ENCODE data around the gene NUBP2. TPM values are rescaled to one million over a fixed set of nuclear protein-coding genes. Genes with fewer than 3 reads are reported as not detected.

The NUBP2 gene
- polyA plus RNA-seq (2013, experiment 1 of 2), result 60.9 TPM
- polyA plus RNA-seq (2013, experiment 2 of 2), result 51.7 TPM

GRCh38 chr16:1782408-1783264 lies at the start of gene NUBP2, which contains the start of gene SPSB3:
Gene NUBP2 (plus strand): TSS chr16:1782960. CDS start chr16:1783021, 61 bp downstream.
Gene SPSB3 (minus strand): TSS chr16:1782571. CDS start chr16:1781483, 1,088 bp downstream.
- Histone ChIP-seq H3K9me3 (ENCODE audit: control insufficient read depth, low read length) (no peaks in the 10 kb centered on the region), H3K4me1 (ENCODE audit: control insufficient read depth, insufficient read depth, low read length, poor library complexity, severe bottlenecking) (peaks cover 6% of the 10 kb centered on the region), H3K36me3 (ENCODE audit: control insufficient read depth, insufficient read depth, low read length) (peaks cover 55% of the 10 kb centered on the region), H3K4me3 (ENCODE audit: extremely low read depth, insufficient read depth, low read length, poor library complexity, severe bottlenecking) (peak within 1 kb of the TSS; percentile 93), H3K27ac (ENCODE audit: low read depth, low read length, severe bottlenecking) (peak within 1 kb of the TSS; percentile 76)
- 0% methylated on average over 84 to 89 of the region's 102 CpGs for WGBS, 2 experiments (ENCODE audit: insufficient coverage in 2 of 2)

GRCh38 chr16:1734123-1734522 lies 48.6 kb upstream of the NUBP2 start:
- Histone ChIP-seq H3K36me3 (ENCODE audit: control insufficient read depth, insufficient read depth, low read length) (peaks cover 41% of the 10 kb centered on the region), H3K4me3 (ENCODE audit: extremely low read depth, insufficient read depth, low read length, poor library complexity, severe bottlenecking) (no peak overlapping the region), H3K27ac (ENCODE audit: low read depth, low read length, severe bottlenecking) (no peak overlapping the region), H3K4me1 (ENCODE audit: control insufficient read depth, insufficient read depth, low read length, poor library complexity, severe bottlenecking) (no peaks in the 10 kb centered on the region), H3K9me3 (ENCODE audit: control insufficient read depth, low read length) (peaks cover 21% of the 10 kb centered on the region)
- 98% methylated on average over 21 to 22 of the region's 22 CpGs for WGBS, 2 experiments (ENCODE audit: insufficient coverage in 2 of 2)

- 97% methylated on average over 22 of the region's 22 CpGs for WGBS, 2 experiments (ENCODE audit: insufficient coverage in 2 of 2)
- no peaks in the 10 kb centered on the region for H3K4me1 ChIP-seq (ENCODE audit: control insufficient read depth, insufficient read depth, low read length, poor library complexity, severe bottlenecking)
- H3K4me3 ChIP-seq (ENCODE audit: extremely low read depth, insufficient read depth, low read length, poor library complexity, severe bottlenecking), result no peak overlapping the region
- peaks cover 35% of the 10 kb centered on the region for H3K36me3 ChIP-seq (ENCODE audit: control insufficient read depth, insufficient read depth, low read length)
- H3K27ac ChIP-seq (ENCODE audit: low read depth, low read length, severe bottlenecking), result no peak overlapping the region
- peaks cover 21% of the 10 kb centered on the region for H3K9me3 ChIP-seq (ENCODE audit: control insufficient read depth, low read length)
Observed at GRCh38 chr16:1734816-1735215, 47.9 kb upstream of the NUBP2 start.

GRCh38 chr16:1740234-1740633 lies 42.5 kb upstream of the NUBP2 start:
- Histone ChIP-seq H3K27ac (ENCODE audit: low read depth, low read length, severe bottlenecking) (no peak overlapping the region), H3K36me3 (ENCODE audit: control insufficient read depth, insufficient read depth, low read length) (peaks cover 29% of the 10 kb centered on the region), H3K4me3 (ENCODE audit: extremely low read depth, insufficient read depth, low read length, poor library complexity, severe bottlenecking) (no peak overlapping the region), H3K4me1 (ENCODE audit: control insufficient read depth, insufficient read depth, low read length, poor library complexity, severe bottlenecking) (peaks cover 5% of the 10 kb centered on the region), H3K9me3 (ENCODE audit: control insufficient read depth, low read length) (peaks cover 15% of the 10 kb centered on the region)
- 97 to 98% methylated on average over 33 of the region's 33 CpGs for WGBS, 2 experiments (ENCODE audit: insufficient coverage in 2 of 2)

GRCh38 chr16:1740781-1741490 lies 41.8 kb upstream of the NUBP2 start:
- Histone ChIP-seq H3K9me3 (ENCODE audit: control insufficient read depth, low read length) (peaks cover 15% of the 10 kb centered on the region), H3K36me3 (ENCODE audit: control insufficient read depth, insufficient read depth, low read length) (peaks cover 32% of the 10 kb centered on the region), H3K27ac (ENCODE audit: low read depth, low read length, severe bottlenecking) (no peak overlapping the region), H3K4me3 (ENCODE audit: extremely low read depth, insufficient read depth, low read length, poor library complexity, severe bottlenecking) (no peak overlapping the region), H3K4me1 (ENCODE audit: control insufficient read depth, insufficient read depth, low read length, poor library complexity, severe bottlenecking) (peaks cover 12% of the 10 kb centered on the region)
- WGBS, 2 experiments (ENCODE audit: insufficient coverage in 2 of 2), result 91 to 94% methylated on average over 25 to 27 of the region's 30 CpGs

- H3K36me3 ChIP-seq (ENCODE audit: control insufficient read depth, insufficient read depth, low read length), result peaks cover 34% of the 10 kb centered on the region
- no peak overlapping the region for H3K27ac ChIP-seq (ENCODE audit: low read depth, low read length, severe bottlenecking)
- H3K4me1 ChIP-seq (ENCODE audit: control insufficient read depth, insufficient read depth, low read length, poor library complexity, severe bottlenecking), result peaks cover 19% of the 10 kb centered on the region
- no peak overlapping the region for H3K4me3 ChIP-seq (ENCODE audit: extremely low read depth, insufficient read depth, low read length, poor library complexity, severe bottlenecking)
- WGBS, 2 experiments (ENCODE audit: insufficient coverage in 2 of 2), result 91 to 94% methylated on average over 11 to 18 of the region's 19 CpGs
- peaks cover 14% of the 10 kb centered on the region for H3K9me3 ChIP-seq (ENCODE audit: control insufficient read depth, low read length)
Observed at GRCh38 chr16:1741553-1742165, 41.1 kb upstream of the NUBP2 start.

GRCh38 chr16:1743376-1744337 lies 39.1 kb upstream of the NUBP2 start:
- peaks cover 54% of the 10 kb centered on the region for H3K36me3 ChIP-seq (ENCODE audit: control insufficient read depth, insufficient read depth, low read length)
- peaks cover 3% of the 10 kb centered on the region for H3K9me3 ChIP-seq (ENCODE audit: control insufficient read depth, low read length)
- WGBS, 2 experiments (ENCODE audit: insufficient coverage in 2 of 2), result 95 to 96% methylated on average over 25 to 30 of the region's 32 CpGs
- no peak overlapping the region for H3K4me3 ChIP-seq (ENCODE audit: extremely low read depth, insufficient read depth, low read length, poor library complexity, severe bottlenecking)
- peaks cover 24% of the 10 kb centered on the region for H3K4me1 ChIP-seq (ENCODE audit: control insufficient read depth, insufficient read depth, low read length, poor library complexity, severe bottlenecking)
- H3K27ac ChIP-seq (ENCODE audit: low read depth, low read length, severe bottlenecking), result no peak overlapping the region

- Histone ChIP-seq H3K27ac (ENCODE audit: low read depth, low read length, severe bottlenecking) (no peak overlapping the region), H3K9me3 (ENCODE audit: control insufficient read depth, low read length) (no peaks in the 10 kb centered on the region), H3K4me3 (ENCODE audit: extremely low read depth, insufficient read depth, low read length, poor library complexity, severe bottlenecking) (no peak overlapping the region), H3K36me3 (ENCODE audit: control insufficient read depth, insufficient read depth, low read length) (peaks cover 61% of the 10 kb centered on the region), H3K4me1 (ENCODE audit: control insufficient read depth, insufficient read depth, low read length, poor library complexity, severe bottlenecking) (peaks cover 24% of the 10 kb centered on the region)
- 92 to 93% methylated on average over 15 to 19 of the region's 24 CpGs for WGBS, 2 experiments (ENCODE audit: insufficient coverage in 2 of 2)
Observed at GRCh38 chr16:1744338-1744840, 38.4 kb upstream of the NUBP2 start.

GRCh38 chr16:1745181-1745899 lies 37.4 kb upstream of the NUBP2 start:
- Histone ChIP-seq H3K4me3 (ENCODE audit: extremely low read depth, insufficient read depth, low read length, poor library complexity, severe bottlenecking) (no peak overlapping the region), H3K27ac (ENCODE audit: low read depth, low read length, severe bottlenecking) (peak overlapping the region; percentile 94), H3K36me3 (ENCODE audit: control insufficient read depth, insufficient read depth, low read length) (peaks cover 64% of the 10 kb centered on the region), H3K9me3 (ENCODE audit: control insufficient read depth, low read length) (no peaks in the 10 kb centered on the region), H3K4me1 (ENCODE audit: control insufficient read depth, insufficient read depth, low read length, poor library complexity, severe bottlenecking) (peaks cover 24% of the 10 kb centered on the region)
- whole genome bisulfite sequencing, 2 experiments (ENCODE audit: insufficient coverage in 2 of 2), result 95 to 96% methylated on average over 24 of the region's 25 CpGs

All from mesodermal cell (in vitro differentiated cells).